GOT3 (cell line): ENCODE measurements around the gene SGCG.

Experiments used
- DNase-seq: peaks from one replicate; lab custom pipeline; 2025; ENCODE audit warnings: mixed read lengths; lab: John Stamatoyannopoulos, UW

The SGCG gene

GRCh38 chr13:23330356-23330755 lies 149.6 kb downstream of the SGCG start:
- no peak for DNase-seq

- no peak for DNase-seq
Observed at GRCh38 chr13:23339225-23339624, 158.4 kb downstream of the SGCG start.

GRCh38 chr13:23344931-23345595 lies 164.3 kb downstream of the SGCG start:
- DNase-seq = no peak

GRCh38 chr13:23347601-23348000 lies 166.8 kb downstream of the SGCG start:
- DNase-seq = no peak

- DNase-seq = no peak
Observed at GRCh38 chr13:23348262-23349127, 167.7 kb downstream of the SGCG start.

GRCh38 chr13:23349161-23349897 lies 168.6 kb downstream of the SGCG start:
- no peak for DNase-seq

- DNase-seq = no peak
Observed at GRCh38 chr13:23350009-23350408, 169.2 kb downstream of the SGCG start.

- DNase-seq = no peak
Observed at GRCh38 chr13:23352161-23352560, 171.4 kb downstream of the SGCG start.

- DNase-seq = no peak
Observed at GRCh38 chr13:23354520-23354919, 173.7 kb downstream of the SGCG start.

GRCh38 chr13:23356368-23356767 lies 175.6 kb downstream of the SGCG start:
- DNase-seq = no peak

- no peak for DNase-seq
Observed at GRCh38 chr13:23357349-23357748, 176.6 kb downstream of the SGCG start.

GRCh38 chr13:23359882-23360281 lies 179.1 kb downstream of the SGCG start:
- no peak for DNase-seq

- DNase-seq = no peak
Observed at GRCh38 chr13:23365652-23366051, 184.9 kb downstream of the SGCG start.

GRCh38 chr13:23367907-23368306 lies 187.1 kb downstream of the SGCG start:
- no peak for DNase-seq

- no peak for DNase-seq
Observed at GRCh38 chr13:23372264-23372906, 191.6 kb downstream of the SGCG start.
